ENCODE data around the gene RPN2.

Gene RPN2

GRCh38 chr20:37236462-37236861, 57.3 kb downstream of the RPN2 start:
- no peak for TF ChIP-seq SNAI2 (CRISPR knock-in tag; IDR thresholded peaks at IDR 0.05)
- TF ChIP-seq CSDC2 (CRISPR knock-in tag; IDR thresholded peaks at IDR 0.05), result no peak
- TF ChIP-seq POU6F1 (CRISPR knock-in tag; IDR thresholded peaks at IDR 0.05; ENCODE audit: borderline replicate concordance, low read depth), result no peak
- no peak for TF ChIP-seq TOX (CRISPR knock-in tag; IDR thresholded peaks at IDR 0.05; ENCODE audit: borderline replicate concordance)
- no peak for TF ChIP-seq ZNF70 (CRISPR knock-in tag; IDR thresholded peaks at IDR 0.05)
- no peak for TF ChIP-seq TSHZ2 (CRISPR knock-in tag; IDR thresholded peaks at IDR 0.05)
- no peak for TF ChIP-seq ZC3H10 (CRISPR knock-in tag; IDR thresholded peaks at IDR 0.05)
- TF ChIP-seq GLIS3 (CRISPR knock-in tag; IDR thresholded peaks at IDR 0.05), result no peak
- TF ChIP-seq PPARA (CRISPR knock-in tag; IDR thresholded peaks at IDR 0.05; ENCODE audit: borderline replicate concordance), result no peak
- TF ChIP-seq CSRNP3 (CRISPR knock-in tag; IDR thresholded peaks at IDR 0.05), result no peak
- no peak for TF ChIP-seq ZFP30 (CRISPR knock-in tag; IDR thresholded peaks at IDR 0.05)
- TF ChIP-seq RARB (CRISPR knock-in tag; IDR thresholded peaks at IDR 0.05), result no peak
- no peak for TF ChIP-seq ISL1 (CRISPR knock-in tag; IDR thresholded peaks at IDR 0.05)
- no peak for TF ChIP-seq PATZ1 (CRISPR knock-in tag; IDR thresholded peaks at IDR 0.05; ENCODE audit: borderline replicate concordance)
- TF ChIP-seq ARNTL (CRISPR knock-in tag; IDR thresholded peaks at IDR 0.05; ENCODE audit: borderline replicate concordance, low read depth), result no peak
- TF ChIP-seq OSR1 (CRISPR knock-in tag; IDR thresholded peaks at IDR 0.05), result no peak
- no peak for TF ChIP-seq BACH2 (CRISPR knock-in tag; IDR thresholded peaks at IDR 0.05; ENCODE audit: borderline replicate concordance)
- TF ChIP-seq TCF4 (CRISPR knock-in tag; IDR thresholded peaks at IDR 0.05; ENCODE audit: borderline replicate concordance), result no peak
- TF ChIP-seq ZNF8 (CRISPR knock-in tag; IDR thresholded peaks at IDR 0.05), result no peak
- no peak for TF ChIP-seq ZNF565 (CRISPR knock-in tag; conservative IDR thresholded peaks at IDR 0.05; ENCODE audit: low read depth)
- ATAC-seq, result no peak

GRCh38 chr20:37237656-37238055, 58.5 kb downstream of the RPN2 start:
- ATAC-seq, result no peak
- TF ChIP-seq TOX (CRISPR knock-in tag; IDR thresholded peaks at IDR 0.05; ENCODE audit: borderline replicate concordance), result no peak
- no peak for TF ChIP-seq ZFP3 (CRISPR knock-in tag; IDR thresholded peaks at IDR 0.05)
- TF ChIP-seq CREB5 (CRISPR knock-in tag; IDR thresholded peaks at IDR 0.05; ENCODE audit: low read depth), result no peak
- no peak for TF ChIP-seq ZNF8 (CRISPR knock-in tag; IDR thresholded peaks at IDR 0.05)
- TF ChIP-seq GLIS3 (CRISPR knock-in tag; IDR thresholded peaks at IDR 0.05), result no peak
- no peak for TF ChIP-seq PATZ1 (CRISPR knock-in tag; IDR thresholded peaks at IDR 0.05; ENCODE audit: borderline replicate concordance)
- no peak for TF ChIP-seq CSRNP3 (CRISPR knock-in tag; IDR thresholded peaks at IDR 0.05)
- no peak for TF ChIP-seq ARNTL (CRISPR knock-in tag; IDR thresholded peaks at IDR 0.05; ENCODE audit: borderline replicate concordance, low read depth)
- no peak for TF ChIP-seq ISL1 (CRISPR knock-in tag; IDR thresholded peaks at IDR 0.05)
- no peak for TF ChIP-seq ZNF70 (CRISPR knock-in tag; IDR thresholded peaks at IDR 0.05)
- no peak for TF ChIP-seq SNAI2 (CRISPR knock-in tag; IDR thresholded peaks at IDR 0.05)
- no peak for TF ChIP-seq ZC3H10 (CRISPR knock-in tag; IDR thresholded peaks at IDR 0.05)
- TF ChIP-seq TSHZ2 (CRISPR knock-in tag; IDR thresholded peaks at IDR 0.05), result no peak

Measured in SK-N-SH treated with all-trans-retinoic acid at 6 μM for 48 hours (cell line).